H9 (cell line): Measurements from ENCODE around the gene SLC45A1. TPM values are rescaled to one million over a fixed set of nuclear protein-coding genes. Genes with fewer than 3 reads are reported as not detected.

Experiments
- DNase-seq: peaks from one replicate; pipeline ENCODE4 v3.0.0-alpha.2; 2017
- H2AFZ ChIP-seq: one replicate; pipeline ENCODE4 v1.6.1; 2013; ENCODE audit warnings: mild to moderate bottlenecking, low read length, control low read depth, moderate library complexity
- H2AK5ac ChIP-seq: 2 replicates; pipeline ENCODE4 v1.6.1; 2013; ENCODE audit warnings: low read length, control low read depth, mixed read lengths; ENCODE audit not compliant: insufficient read length
- H2BK120ac ChIP-seq: one replicate; pipeline ENCODE4 v1.6.1; 2013; ENCODE audit warnings: low read depth, mild to moderate bottlenecking, low read length, control low read depth, inconsistent platforms; ENCODE audit not compliant: poor library complexity, severe bottlenecking
- H2BK12ac ChIP-seq: 2 replicates; pipeline ENCODE4 v1.6.1; 2013; ENCODE audit warnings: low read length, control low read depth, mixed read lengths, low read depth; ENCODE audit not compliant: insufficient read length
- H2BK15ac ChIP-seq: 2 replicates; pipeline ENCODE4 v1.6.1; 2013; ENCODE audit warnings: low read depth, low read length, control low read depth
- H2BK20ac ChIP-seq: one replicate; pipeline ENCODE4 v1.6.1; 2013; ENCODE audit warnings: low read depth, mild to moderate bottlenecking, low read length, control low read depth, inconsistent platforms; ENCODE audit not compliant: poor library complexity, severe bottlenecking
- H2BK5ac ChIP-seq: 2 replicates; pipeline ENCODE4 v1.6.1; 2013; ENCODE audit warnings: low read length, control low read depth, mixed read lengths; ENCODE audit not compliant: insufficient read length
- H3K14ac ChIP-seq: 2 replicates; pipeline ENCODE4 v1.6.1; 2013; ENCODE audit warnings: low read length, control low read depth; ENCODE audit not compliant: insufficient read depth
- H3K18ac ChIP-seq: 2 replicates; pipeline ENCODE4 v1.6.1; 2013; ENCODE audit warnings: low read depth, mild to moderate bottlenecking, mixed read lengths, low read length, control low read depth; ENCODE audit not compliant: insufficient read length
- H3K23ac ChIP-seq: 2 replicates; pipeline ENCODE4 v1.6.1; 2013; ENCODE audit warnings: low read length, control low read depth, mixed read lengths, low read depth; ENCODE audit not compliant: insufficient read length
- H3K23me2 ChIP-seq: 2 replicates; pipeline ENCODE4 v1.6.1; 2013; ENCODE audit warnings: low read depth, mild to moderate bottlenecking, mixed read lengths, low read length, control low read depth; ENCODE audit not compliant: insufficient read length, poor library complexity, severe bottlenecking
- H3K27ac ChIP-seq: 2 replicates; pipeline ENCODE4 v1.5.1; 2013; ENCODE audit warnings: low read length, control low read depth, mixed read lengths, low read depth; ENCODE audit not compliant: insufficient read length
- H3K27me3 ChIP-seq: 2 replicates; pipeline ENCODE4 v1.6.1; 2013; ENCODE audit warnings: low read length, control low read depth, inconsistent platforms; ENCODE audit not compliant: insufficient read depth
- H3K4ac ChIP-seq: 2 replicates; pipeline ENCODE4 v1.6.1; 2013; ENCODE audit warnings: low read depth, mild to moderate bottlenecking, control low read depth, inconsistent platforms, low read length, moderate library complexity
- H3K4me1 ChIP-seq: 2 replicates; pipeline ENCODE4 v1.6.1; 2013; ENCODE audit warnings: low read length, control low read depth, inconsistent platforms; ENCODE audit not compliant: insufficient read depth
- H3K4me2 ChIP-seq: 2 replicates; pipeline ENCODE4 v1.6.1; 2013; ENCODE audit warnings: low read length, control low read depth, mixed read lengths; ENCODE audit not compliant: insufficient read length, insufficient read depth
- H3K56ac ChIP-seq: 2 replicates; pipeline ENCODE4 v1.6.1; 2013; ENCODE audit warnings: low read depth, mild to moderate bottlenecking, mixed read lengths, low read length, control low read depth; ENCODE audit not compliant: insufficient read length
- H3K79me1 ChIP-seq: 2 replicates; pipeline ENCODE4 v1.6.1; 2013; ENCODE audit warnings: low read depth, mild to moderate bottlenecking, moderate library complexity, low read length, control low read depth, inconsistent platforms; ENCODE audit not compliant: insufficient read depth, poor library complexity, severe bottlenecking
- H3K79me2 ChIP-seq: 2 replicates; pipeline ENCODE4 v1.6.1; 2013; ENCODE audit warnings: low read length, control low read depth, inconsistent platforms; ENCODE audit not compliant: insufficient read depth
- H3K9ac ChIP-seq: 2 replicates; pipeline ENCODE4 v1.6.1; 2013; ENCODE audit warnings: low read length, control low read depth, mixed read lengths; ENCODE audit not compliant: insufficient read length; ENCODE audit errors: extremely low read depth
- H3K9me3 ChIP-seq: one replicate; pipeline ENCODE4 v1.6.1; 2013; ENCODE audit warnings: low read depth, low read length, inconsistent platforms; ENCODE audit not compliant: control insufficient read depth
- H3T11ph ChIP-seq: one replicate; pipeline ENCODE4 v1.6.1; 2013; ENCODE audit warnings: mild to moderate bottlenecking, low read length, control low read depth, inconsistent platforms
- H4K20me1 ChIP-seq: one replicate; pipeline ENCODE4 v1.6.1; 2013; ENCODE audit not compliant: control insufficient read depth, insufficient read length, insufficient read depth
- H4K5ac ChIP-seq: 2 replicates; pipeline ENCODE4 v1.6.1; 2013; ENCODE audit warnings: low read depth, mild to moderate bottlenecking, mixed read lengths, low read length, control low read depth; ENCODE audit not compliant: insufficient read length
- H4K8ac ChIP-seq: replicated peaks from 2 replicates; pipeline ENCODE4 v1.6.1; 2013; ENCODE audit warnings: low read length, control low read depth, mixed read lengths, low read depth; ENCODE audit not compliant: insufficient read length
- H4K91ac ChIP-seq: 2 replicates; pipeline ENCODE4 v1.6.1; 2013; ENCODE audit warnings: low read depth, mild to moderate bottlenecking, moderate library complexity, mixed read lengths, low read length, control low read depth; ENCODE audit not compliant: insufficient read length
- H3K27ac Mint-ChIP-seq, 3 experiments: 2 replicates in 2 of 3; 3 replicates in 1 of 3; pipeline ENCODE4 v1.8.0; 2020 to 2021; ENCODE audit warnings: mixed read lengths in 3 of 3, mild to moderate bottlenecking in 1 of 3, moderate library complexity in 1 of 3
- H3K27me3 Mint-ChIP-seq: 2 replicates; pipeline ENCODE4 v1.8.0; 2021; ENCODE audit warnings: low read depth, mild to moderate bottlenecking, moderate library complexity, mixed read lengths
- H3K36me3 Mint-ChIP-seq, 3 experiments: 2 replicates in 2 of 3; 3 replicates in 1 of 3; pipeline ENCODE4 v1.8.0; 2020 to 2021; ENCODE audit warnings: low read depth in 3 of 3, mixed read lengths in 3 of 3; ENCODE audit not compliant: insufficient read depth in 1 of 3
- H3K4me1 Mint-ChIP-seq, 2 experiments: 2 replicates each; pipeline ENCODE4 v1.8.0; 2020; ENCODE audit warnings: mixed read lengths in 2 of 2
- H3K4me3 Mint-ChIP-seq, 2 experiments: 2 replicates in 1 of 2; 3 replicates in 1 of 2; pipeline ENCODE4 v1.8.0; 2020 to 2021; ENCODE audit warnings: mild to moderate bottlenecking in 2 of 2, mixed read lengths in 2 of 2, moderate library complexity in 1 of 2
- H3K9me3 Mint-ChIP-seq, 2 experiments: 2 replicates in 1 of 2; 3 replicates in 1 of 2; pipeline ENCODE4 v1.8.0; 2020; ENCODE audit warnings: mild to moderate bottlenecking in 2 of 2, mixed read lengths in 2 of 2, moderate library complexity in 1 of 2
- CTCF ChIP-seq: fragments of 200-600 bp; sonication (generic); conservative IDR thresholded peaks from 3 replicates; pipeline ENCODE4 v1.8.0; 2021; ENCODE audit warnings: antibody characterized with exemption, mild to moderate bottlenecking
- WGBS: extraction: QIAGEN DNeasy Blood & Tissue Kit; methylation state at CpG from one replicate; pipeline ENCODE4 v1.1.7; 2013; ENCODE audit warnings: missing lambda C conversion rate, low lambda C conversion rate, mixed read lengths; ENCODE audit not compliant: insufficient read length; ENCODE audit errors: extremely low coverage; 5-methylcytosine and 5-hydroxymethylcytosine counted together
- total RNA-seq: library from RNA; stranded (reverse); gene quantifications from 2 replicates; pipeline ENCODE4 v1.2.1, GENCODE V29; 2021

Gene SLC45A1
- total RNA-seq, 1 experiment from 2014 or later, result 0.63 TPM

DNA sequence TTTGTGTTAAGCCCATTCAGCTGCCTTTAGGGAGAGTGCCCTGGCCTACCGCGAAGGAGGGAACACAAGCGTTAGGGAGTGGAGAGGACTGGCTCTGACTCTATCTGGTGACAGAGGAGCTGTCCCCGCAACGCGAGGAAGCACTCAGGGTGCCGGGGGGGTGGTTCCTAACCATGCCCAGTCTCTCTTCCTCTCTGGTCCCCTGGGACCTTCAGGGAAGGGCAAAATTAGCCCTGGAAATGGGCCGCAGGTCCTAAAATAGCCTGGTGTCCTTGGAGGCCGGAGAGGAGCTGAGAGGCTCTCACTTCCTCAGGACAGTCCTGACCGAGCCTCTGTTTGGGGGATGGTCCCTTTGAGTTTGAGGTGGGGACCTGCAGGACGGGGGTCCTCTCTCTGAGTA lies 5.8 kb downstream of the SLC45A1 start:
- no peak overlapping the region for H2AK5ac ChIP-seq
- H4K91ac ChIP-seq, result no peak overlapping the region
- H3K27ac ChIP-seq, result no peak overlapping the region
- no peak overlapping the region for H2BK120ac ChIP-seq
- no peaks in the 10 kb centered on the region for H3K79me2 ChIP-seq
- no peak overlapping the region for H2AFZ ChIP-seq
- H2BK12ac ChIP-seq, result no peak overlapping the region
- no peak overlapping the region for H4K5ac ChIP-seq
- no CpG with 5 or more reads among the region's 11 CpGs for WGBS
- TF ChIP-seq CTCF, result no peak
- Mint-ChIP-seq H3K27ac (peak overlapping the region in 1 of 3 experiments; percentile 18; a peak in 1 of 7 replicates), H3K36me3 (no peaks in the 10 kb centered on the region; a peak in 1 of 7 replicates), H3K4me3 (no peak overlapping the region), H3K4me1 (peaks cover 1 to 3% of the 10 kb centered on the region in 2 experiments), H3K9me3 (peaks cover 2 to 3% of the 10 kb centered on the region in 2 experiments; a peak in 1 of 5 replicates), H3K27me3 (peaks cover 17% of the 10 kb centered on the region)
- no peak overlapping the region for H3K56ac ChIP-seq
- no peaks in the 10 kb centered on the region for H3K23me2 ChIP-seq
- no peak overlapping the region for H2BK5ac ChIP-seq
- no peak overlapping the region for H3K18ac ChIP-seq
- no peak overlapping the region for H3K4me2 ChIP-seq
- no peak overlapping the region for H3K9ac ChIP-seq
- no peak for DNase-seq
- H3T11ph ChIP-seq, result no peak overlapping the region
- H4K20me1 ChIP-seq, result no peaks in the 10 kb centered on the region
- H3K4ac ChIP-seq, result no peak overlapping the region
- H3K27me3 ChIP-seq, result no peaks in the 10 kb centered on the region
- H4K8ac ChIP-seq, result no peak overlapping the region
- H2BK20ac ChIP-seq, result no peak overlapping the region
- H3K23ac ChIP-seq, result no peak overlapping the region
- H3K4me1 ChIP-seq, result no peaks in the 10 kb centered on the region
- no peak overlapping the region for H2BK15ac ChIP-seq
- no peaks in the 10 kb centered on the region for H3K79me1 ChIP-seq
- H3K9me3 ChIP-seq, result no peaks in the 10 kb centered on the region
- H3K14ac ChIP-seq, result no peak overlapping the region
